ENCODE data around the gene ZNF653. TPM values are rescaled to one million over a fixed set of nuclear protein-coding genes. Genes with fewer than 3 reads are reported as not detected.
A peak's percentile ranks its signal among the peaks of the same experiment; 100 is the strongest.

ZNF653 gene
- total and polyA plus RNA-seq, 2 donors: 6.9 to 14.1 TPM

GRCh38 chr19:11541238-11541637, 35.6 kb upstream of the ZNF653 start:
- Histone ChIP-seq H3K36me3 (ENCODE audit: control insufficient read depth in 2 of 2, insufficient read depth in 2 of 2, low read length in 1 of 2) (no peaks in the 10 kb centered on the region), H3K27me3 (ENCODE audit: control insufficient read depth in 2 of 2, insufficient read depth in 1 of 2, low read length in 1 of 2) (peaks cover 20 to 50% of the 10 kb centered on the region in 2 donors), H3K4me3 (ENCODE audit: low read length in 2 of 2) (no peak overlapping the region), H3K27ac (ENCODE audit: low read depth in 1 of 2, low read length in 1 of 2) (no peak overlapping the region), H3K9me3 (ENCODE audit: control insufficient read depth in 2 of 2, insufficient read depth in 1 of 2, low read length in 1 of 2) (peaks cover 0 to 1% of the 10 kb centered on the region in 2 donors), H3K4me1 (ENCODE audit: control insufficient read depth in 2 of 2, insufficient read depth in 2 of 2, low read length in 2 of 2) (peaks cover 0 to 6% of the 10 kb centered on the region in 2 donors)
- WGBS: 74% methylated on average over 3 of the region's 3 CpGs
- no peak for DNase-seq (ENCODE audit: low read depth in 6 of 9, low spot score in 9 of 9)

- H3K27ac ChIP-seq (ENCODE audit: low read depth in 1 of 2, low read length in 1 of 2): no peak overlapping the region
- H3K27me3 ChIP-seq (ENCODE audit: control insufficient read depth in 2 of 2, insufficient read depth in 1 of 2, low read length in 1 of 2): peaks cover 20 to 55% of the 10 kb centered on the region in 2 donors
- no peak for DNase-seq (ENCODE audit: low read depth in 6 of 9, low spot score in 9 of 9)
- 83% methylated on average over 5 of the region's 5 CpGs for WGBS
- H3K4me1 ChIP-seq (ENCODE audit: control insufficient read depth in 2 of 2, insufficient read depth in 2 of 2, low read length in 2 of 2): peaks cover 0 to 10% of the 10 kb centered on the region in 2 donors
- H3K36me3 ChIP-seq (ENCODE audit: control insufficient read depth in 2 of 2, insufficient read depth in 2 of 2, low read length in 1 of 2): no peaks in the 10 kb centered on the region
- peaks cover 0 to 3% of the 10 kb centered on the region in 2 donors for H3K9me3 ChIP-seq (ENCODE audit: control insufficient read depth in 2 of 2, insufficient read depth in 1 of 2, low read length in 1 of 2)
- no peak overlapping the region for H3K4me3 ChIP-seq (ENCODE audit: low read length in 2 of 2)
Measured at GRCh38 chr19:11540645-11541044, 35.0 kb upstream of the ZNF653 start.

GRCh38 chr19:11539495-11540365, 34.1 kb upstream of the ZNF653 start:
- H3K9me3 ChIP-seq (ENCODE audit: control insufficient read depth in 2 of 2, insufficient read depth in 1 of 2, low read length in 1 of 2): peaks cover 0 to 3% of the 10 kb centered on the region in 2 donors
- peaks cover 0 to 10% of the 10 kb centered on the region in 2 donors for H3K4me1 ChIP-seq (ENCODE audit: control insufficient read depth in 2 of 2, insufficient read depth in 2 of 2, low read length in 2 of 2)
- no peak overlapping the region for H3K27ac ChIP-seq (ENCODE audit: low read depth in 1 of 2, low read length in 1 of 2)
- no peak overlapping the region for H3K4me3 ChIP-seq (ENCODE audit: low read length in 2 of 2)
- 18% methylated on average over 36 of the region's 36 CpGs for WGBS
- peaks cover 20 to 62% of the 10 kb centered on the region in 2 donors for H3K27me3 ChIP-seq (ENCODE audit: control insufficient read depth in 2 of 2, insufficient read depth in 1 of 2, low read length in 1 of 2)
- H3K36me3 ChIP-seq (ENCODE audit: control insufficient read depth in 2 of 2, insufficient read depth in 2 of 2, low read length in 1 of 2): no peaks in the 10 kb centered on the region
- DNase-seq (ENCODE audit: low read depth in 6 of 9, low spot score in 9 of 9): no peak

- peaks cover 0 to 10% of the 10 kb centered on the region in 2 donors for H3K4me1 ChIP-seq (ENCODE audit: control insufficient read depth in 2 of 2, insufficient read depth in 2 of 2, low read length in 2 of 2)
- WGBS: 31% methylated on average over 21 of the region's 21 CpGs
- peaks cover 20 to 68% of the 10 kb centered on the region in 2 donors for H3K27me3 ChIP-seq (ENCODE audit: control insufficient read depth in 2 of 2, insufficient read depth in 1 of 2, low read length in 1 of 2)
- DNase-seq (ENCODE audit: low read depth in 6 of 9, low spot score in 9 of 9): no peak
- no peaks in the 10 kb centered on the region for H3K36me3 ChIP-seq (ENCODE audit: control insufficient read depth in 2 of 2, insufficient read depth in 2 of 2, low read length in 1 of 2)
- H3K4me3 ChIP-seq (ENCODE audit: low read length in 2 of 2): no peak within 1 kb of the TSS
- H3K9me3 ChIP-seq (ENCODE audit: control insufficient read depth in 2 of 2, insufficient read depth in 1 of 2, low read length in 1 of 2): peaks cover 0 to 3% of the 10 kb centered on the region in 2 donors
- H3K27ac ChIP-seq (ENCODE audit: low read depth in 1 of 2, low read length in 1 of 2): no peak within 1 kb of the TSS
Measured at GRCh38 chr19:11538232-11539036, 32.8 kb upstream of the ZNF653 start, which contains the start of gene CNN1. CNN1 (plus strand) TSS chr19:11538851; CDS start chr19:11538928, 77 bp downstream.

GRCh38 chr19:11535792-11536595, 30.4 kb upstream of the ZNF653 start:
- no peak overlapping the region for H3K27ac ChIP-seq (ENCODE audit: low read depth in 1 of 2, low read length in 1 of 2)
- peaks cover 0 to 3% of the 10 kb centered on the region in 2 donors for H3K9me3 ChIP-seq (ENCODE audit: control insufficient read depth in 2 of 2, insufficient read depth in 1 of 2, low read length in 1 of 2)
- H3K4me1 ChIP-seq (ENCODE audit: control insufficient read depth in 2 of 2, insufficient read depth in 2 of 2, low read length in 2 of 2): peaks cover 0 to 10% of the 10 kb centered on the region in 2 donors
- 19% methylated on average over 54 of the region's 54 CpGs for whole genome bisulfite sequencing
- peak in 6 of 9 donors; percentile 32 to 73 (median 57) for DNase-seq (ENCODE audit: low read depth in 6 of 9, low spot score in 9 of 9)
- peaks cover 19 to 63% of the 10 kb centered on the region in 2 donors for H3K27me3 ChIP-seq (ENCODE audit: control insufficient read depth in 2 of 2, insufficient read depth in 1 of 2, low read length in 1 of 2)
- no peaks in the 10 kb centered on the region for H3K36me3 ChIP-seq (ENCODE audit: control insufficient read depth in 2 of 2, insufficient read depth in 2 of 2, low read length in 1 of 2)
- no peak overlapping the region for H3K4me3 ChIP-seq (ENCODE audit: low read length in 2 of 2)

GRCh38 chr19:11534948-11535347, 29.3 kb upstream of the ZNF653 start:
- H3K27ac ChIP-seq (ENCODE audit: low read depth in 1 of 2, low read length in 1 of 2): no peak overlapping the region
- H3K36me3 ChIP-seq (ENCODE audit: control insufficient read depth in 2 of 2, insufficient read depth in 2 of 2, low read length in 1 of 2): no peaks in the 10 kb centered on the region
- H3K4me1 ChIP-seq (ENCODE audit: control insufficient read depth in 2 of 2, insufficient read depth in 2 of 2, low read length in 2 of 2): peaks cover 0 to 10% of the 10 kb centered on the region in 2 donors
- WGBS: 83% methylated on average over 5 of the region's 5 CpGs
- H3K4me3 ChIP-seq (ENCODE audit: low read length in 2 of 2): no peak overlapping the region
- peaks cover 13 to 53% of the 10 kb centered on the region in 2 donors for H3K27me3 ChIP-seq (ENCODE audit: control insufficient read depth in 2 of 2, insufficient read depth in 1 of 2, low read length in 1 of 2)
- H3K9me3 ChIP-seq (ENCODE audit: control insufficient read depth in 2 of 2, insufficient read depth in 1 of 2, low read length in 1 of 2): peaks cover 0 to 3% of the 10 kb centered on the region in 2 donors
- no peak for DNase-seq (ENCODE audit: low read depth in 6 of 9, low spot score in 9 of 9)

GRCh38 chr19:11534538-11534937, 28.9 kb upstream of the ZNF653 start:
- peaks cover 10 to 48% of the 10 kb centered on the region in 2 donors for H3K27me3 ChIP-seq (ENCODE audit: control insufficient read depth in 2 of 2, insufficient read depth in 1 of 2, low read length in 1 of 2)
- peaks cover 0 to 10% of the 10 kb centered on the region in 2 donors for H3K4me1 ChIP-seq (ENCODE audit: control insufficient read depth in 2 of 2, insufficient read depth in 2 of 2, low read length in 2 of 2)
- no peak for DNase-seq (ENCODE audit: low read depth in 6 of 9, low spot score in 9 of 9)
- H3K4me3 ChIP-seq (ENCODE audit: low read length in 2 of 2): no peak overlapping the region
- H3K9me3 ChIP-seq (ENCODE audit: control insufficient read depth in 2 of 2, insufficient read depth in 1 of 2, low read length in 1 of 2): peaks cover 0 to 3% of the 10 kb centered on the region in 2 donors
- H3K27ac ChIP-seq (ENCODE audit: low read depth in 1 of 2, low read length in 1 of 2): no peak overlapping the region
- H3K36me3 ChIP-seq (ENCODE audit: control insufficient read depth in 2 of 2, insufficient read depth in 2 of 2, low read length in 1 of 2): no peaks in the 10 kb centered on the region
- 41% methylated on average over 1 of the region's 1 CpG for WGBS

- Histone ChIP-seq H3K27ac (ENCODE audit: low read depth in 1 of 2, low read length in 1 of 2) (no peak overlapping the region), H3K4me1 (ENCODE audit: control insufficient read depth in 2 of 2, insufficient read depth in 2 of 2, low read length in 2 of 2) (peaks cover 12 to 14% of the 10 kb centered on the region in 2 donors), H3K36me3 (ENCODE audit: control insufficient read depth in 2 of 2, insufficient read depth in 2 of 2, low read length in 1 of 2) (no peaks in the 10 kb centered on the region), H3K4me3 (ENCODE audit: low read length in 2 of 2) (no peak overlapping the region), H3K9me3 (ENCODE audit: control insufficient read depth in 2 of 2, insufficient read depth in 1 of 2, low read length in 1 of 2) (no peaks in the 10 kb centered on the region), H3K27me3 (ENCODE audit: control insufficient read depth in 2 of 2, insufficient read depth in 1 of 2, low read length in 1 of 2) (peaks cover 0 to 11% of the 10 kb centered on the region in 2 donors)
- DNase-seq (ENCODE audit: low read depth in 6 of 9, low spot score in 9 of 9): peak in 2 of 9 donors; percentile 23 to 49
- 35% methylated on average over 9 of the region's 9 CpGs for WGBS
Measured at GRCh38 chr19:11530432-11530831, 24.8 kb upstream of the ZNF653 start.

Measured in thymus (tissue), 11 donors.